ENCODE measurements around the gene ITGB6. TPM values are rescaled to one million over a fixed set of nuclear protein-coding genes. Genes with fewer than 3 reads are reported as not detected.
"Not testable (repeated sequence)": the region's sequence is repeated elsewhere in the genome, so short reads cannot be mapped to it uniquely, and the experiment has no call there.

The ITGB6 gene
- total RNA-seq, 2 experiments from 2014 or later = not detected

GRCh38 chr2:160203007-160203406, 2.9 kb upstream of the ITGB6 start:
- Mint-ChIP-seq H3K4me3 (no peak overlapping the region), H3K36me3 (no peaks in the 10 kb centered on the region), H3K9me3 (no peaks in the 10 kb centered on the region), H3K27ac (no peak overlapping the region), H3K4me1 (ENCODE audit: low read depth) (peaks cover 8% of the 10 kb centered on the region), H3K27me3 (peaks cover 2% of the 10 kb centered on the region)
- POLR2A ChIA-PET = no interaction called here
- CTCF ChIA-PET = no interaction called here
- no peak for DNase-seq
- intact Hi-C loops (cut with micrococcal nuclease) = no loop called here

- Mint-ChIP-seq H3K4me3 (no peak overlapping the region), H3K4me1 (ENCODE audit: low read depth) (no peaks in the 10 kb centered on the region), H3K36me3 (no peaks in the 10 kb centered on the region), H3K27ac (no peak overlapping the region), H3K27me3 (peaks cover 2% of the 10 kb centered on the region), H3K9me3 (no peaks in the 10 kb centered on the region)
- CTCF ChIA-PET = no interaction called here
- POLR2A ChIA-PET = no interaction called here
- intact Hi-C loops (cut with micrococcal nuclease) = no loop called here
- no peak for DNase-seq
Measured at GRCh38 chr2:160201849-160202539, 1.9 kb upstream of the ITGB6 start.

DNA sequence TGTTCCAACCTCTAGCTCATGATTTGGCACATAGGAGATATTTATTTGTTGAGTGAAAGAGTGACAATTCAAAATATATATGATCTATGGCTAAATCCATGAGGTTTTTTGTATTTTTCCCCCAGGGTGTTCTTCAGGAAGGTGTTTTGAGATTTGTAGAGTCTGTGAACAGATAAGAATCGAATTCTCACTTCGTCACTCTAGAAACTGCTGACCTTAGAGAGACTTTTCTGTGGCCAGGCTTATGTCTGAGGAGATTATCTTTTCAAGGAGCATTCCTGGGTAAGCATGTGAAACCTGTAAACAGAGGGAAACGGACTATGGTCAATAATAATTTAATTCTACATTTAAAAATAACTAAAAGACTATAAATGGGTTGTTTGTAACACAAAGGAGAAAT, 849 bp upstream of the ITGB6 start:
- CTCF ChIA-PET = no interaction called here
- intact Hi-C loops (cut with micrococcal nuclease) = no loop called here
- no peaks in the 10 kb centered on the region for H3K36me3 Mint-ChIP-seq

DNA sequence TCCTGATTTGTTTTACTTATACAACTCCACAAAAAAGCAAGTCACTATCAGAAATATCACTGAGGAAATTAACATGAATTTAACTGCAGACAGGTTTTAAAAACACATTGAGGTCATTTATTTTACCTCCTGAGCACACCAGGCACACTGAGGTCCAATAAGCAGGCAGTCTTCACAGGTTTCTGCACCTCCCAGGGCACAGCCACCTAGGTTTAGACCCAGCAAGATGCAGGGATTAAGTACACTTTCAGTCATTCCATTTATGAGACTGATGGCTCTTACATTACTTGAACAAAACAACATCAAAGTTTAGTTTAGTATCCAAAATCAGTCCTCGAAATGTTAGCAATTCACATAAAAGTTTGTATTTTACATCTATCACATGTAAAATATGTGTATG, 1.0 kb downstream of the ITGB6 start:
- ChIA-PET POLR2A (no interaction called here), CTCF (no interaction called here)
- intact Hi-C loops (cut with micrococcal nuclease) = no loop called here
- peaks cover 2% of the 10 kb centered on the region for H3K27me3 Mint-ChIP-seq
- no peaks in the 10 kb centered on the region for H3K9me3 Mint-ChIP-seq
- no peaks in the 10 kb centered on the region for H3K36me3 Mint-ChIP-seq
- no peak for DNase-seq
- H3K4me3 Mint-ChIP-seq = no peak overlapping the region
- H3K27ac Mint-ChIP-seq = no peak overlapping the region
- no peaks in the 10 kb centered on the region for H3K4me1 Mint-ChIP-seq (ENCODE audit: low read depth)

More for the DNA sequence above, 849 bp upstream of the ITGB6 start:
- Mint-ChIP-seq H3K9me3 (no peaks in the 10 kb centered on the region), H3K27me3 (peaks cover 2% of the 10 kb centered on the region), H3K27ac (no peak overlapping the region), H3K4me1 (ENCODE audit: low read depth) (no peaks in the 10 kb centered on the region), H3K4me3 (no peak overlapping the region)
- no peak for DNase-seq
- POLR2A ChIA-PET = no interaction called here

GRCh38 chr2:160197587-160197986, 2.5 kb downstream of the ITGB6 start:
- Mint-ChIP-seq H3K27me3 (peaks cover 2% of the 10 kb centered on the region), H3K27ac (no peak overlapping the region), H3K9me3 (no peaks in the 10 kb centered on the region), H3K4me1 (ENCODE audit: low read depth) (no peaks in the 10 kb centered on the region), H3K36me3 (no peaks in the 10 kb centered on the region), H3K4me3 (no peak overlapping the region)
- ChIA-PET POLR2A (no interaction called here), CTCF (no interaction called here)
- DNase-seq = no peak
- intact Hi-C loops (cut with micrococcal nuclease) = no loop called here

GRCh38 chr2:160194946-160195345, 5.1 kb downstream of the ITGB6 start:
- CTCF ChIA-PET = interaction anchor here (1.4 kb wide), 1 partner anchor 16 kb away, joined by 4 read pairs; no protein-coding TSS in a partner anchor
- intact Hi-C loops (cut with micrococcal nuclease) = no loop called here
- peak; percentile 27 for DNase-seq
- no peaks in the 10 kb centered on the region for H3K9me3 Mint-ChIP-seq
- H3K4me3 Mint-ChIP-seq = no peak overlapping the region
- no peaks in the 10 kb centered on the region for H3K36me3 Mint-ChIP-seq
- H3K27me3 Mint-ChIP-seq = peaks cover 3% of the 10 kb centered on the region
- no peak overlapping the region for H3K27ac Mint-ChIP-seq
- no peaks in the 10 kb centered on the region for H3K4me1 Mint-ChIP-seq (ENCODE audit: low read depth)
- POLR2A ChIA-PET = no interaction called here

DNA sequence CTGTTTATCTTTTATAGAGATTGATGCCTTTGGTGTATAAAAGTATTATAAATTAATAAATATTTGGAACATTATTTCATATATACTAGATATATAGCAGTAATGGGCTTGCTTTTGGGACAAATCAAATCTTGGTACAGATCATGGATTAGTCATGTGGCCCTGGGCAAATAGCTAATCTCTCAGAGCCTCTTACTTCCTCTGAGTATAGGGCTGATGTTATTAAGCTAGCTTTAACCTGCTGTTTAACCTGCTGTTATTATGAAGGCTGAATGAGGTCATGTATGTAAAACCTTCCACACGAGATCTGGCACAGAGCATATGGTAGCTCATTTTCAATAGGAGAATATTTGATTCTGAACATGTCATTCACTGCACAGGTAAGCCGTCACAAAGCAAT, 5.7 kb downstream of the ITGB6 start:
- no peak for DNase-seq
- H3K4me3 Mint-ChIP-seq = no peak overlapping the region
- ChIA-PET CTCF (interaction anchor here (1.4 kb wide), 1 partner anchor 17 kb away, joined by 4 read pairs; no protein-coding TSS in a partner anchor), POLR2A (no interaction called here)
- no peak overlapping the region for H3K27ac Mint-ChIP-seq
- H3K9me3 Mint-ChIP-seq = no peaks in the 10 kb centered on the region
- peaks cover 3% of the 10 kb centered on the region for H3K27me3 Mint-ChIP-seq
- no peaks in the 10 kb centered on the region for H3K4me1 Mint-ChIP-seq (ENCODE audit: low read depth)
- H3K36me3 Mint-ChIP-seq = no peaks in the 10 kb centered on the region
- intact Hi-C loops (cut with micrococcal nuclease) = no loop called here

GRCh38 chr2:160181146-160181836, 18.8 kb downstream of the ITGB6 start:
- H3K9me3 Mint-ChIP-seq = peaks cover 12% of the 10 kb centered on the region
- H3K27me3 Mint-ChIP-seq; H3K36me3 Mint-ChIP-seq; intact Hi-C loops (cut with micrococcal nuclease); POLR2A ChIA-PET; H3K4me3 Mint-ChIP-seq; H3K4me1 Mint-ChIP-seq (ENCODE audit: low read depth); H3K27ac Mint-ChIP-seq; CTCF ChIA-PET: not testable (repeated sequence)
- DNase-seq = peak; percentile 43

- H3K4me1 Mint-ChIP-seq (ENCODE audit: low read depth); H3K9me3 Mint-ChIP-seq; POLR2A ChIA-PET; H3K4me3 Mint-ChIP-seq; DNase-seq; H3K36me3 Mint-ChIP-seq; H3K27me3 Mint-ChIP-seq; H3K27ac Mint-ChIP-seq; intact Hi-C loops (cut with micrococcal nuclease): not testable (repeated sequence)
- CTCF ChIA-PET = interaction anchor here (0.7 kb wide), 1 partner anchor 71 kb away, joined by 3 read pairs; no protein-coding TSS in a partner anchor
Measured at GRCh38 chr2:160180690-160181089, 19.4 kb downstream of the ITGB6 start.

GRCh38 chr2:160180172-160180571, 19.9 kb downstream of the ITGB6 start:
- Mint-ChIP-seq H3K27me3 (peaks cover 4% of the 10 kb centered on the region), H3K27ac (no peak overlapping the region), H3K36me3 (no peaks in the 10 kb centered on the region), H3K9me3 (peaks cover under 1% of the 10 kb centered on the region), H3K4me1 (ENCODE audit: low read depth) (peaks cover 4% of the 10 kb centered on the region), H3K4me3 (no peak overlapping the region)
- POLR2A ChIA-PET = no interaction called here
- intact Hi-C loops (cut with micrococcal nuclease) = no loop called here
- DNase-seq = no peak
- CTCF ChIA-PET = interaction anchor here (0.7 kb wide), 1 partner anchor 70 kb away, joined by 3 read pairs; no protein-coding TSS in a partner anchor

DNA sequence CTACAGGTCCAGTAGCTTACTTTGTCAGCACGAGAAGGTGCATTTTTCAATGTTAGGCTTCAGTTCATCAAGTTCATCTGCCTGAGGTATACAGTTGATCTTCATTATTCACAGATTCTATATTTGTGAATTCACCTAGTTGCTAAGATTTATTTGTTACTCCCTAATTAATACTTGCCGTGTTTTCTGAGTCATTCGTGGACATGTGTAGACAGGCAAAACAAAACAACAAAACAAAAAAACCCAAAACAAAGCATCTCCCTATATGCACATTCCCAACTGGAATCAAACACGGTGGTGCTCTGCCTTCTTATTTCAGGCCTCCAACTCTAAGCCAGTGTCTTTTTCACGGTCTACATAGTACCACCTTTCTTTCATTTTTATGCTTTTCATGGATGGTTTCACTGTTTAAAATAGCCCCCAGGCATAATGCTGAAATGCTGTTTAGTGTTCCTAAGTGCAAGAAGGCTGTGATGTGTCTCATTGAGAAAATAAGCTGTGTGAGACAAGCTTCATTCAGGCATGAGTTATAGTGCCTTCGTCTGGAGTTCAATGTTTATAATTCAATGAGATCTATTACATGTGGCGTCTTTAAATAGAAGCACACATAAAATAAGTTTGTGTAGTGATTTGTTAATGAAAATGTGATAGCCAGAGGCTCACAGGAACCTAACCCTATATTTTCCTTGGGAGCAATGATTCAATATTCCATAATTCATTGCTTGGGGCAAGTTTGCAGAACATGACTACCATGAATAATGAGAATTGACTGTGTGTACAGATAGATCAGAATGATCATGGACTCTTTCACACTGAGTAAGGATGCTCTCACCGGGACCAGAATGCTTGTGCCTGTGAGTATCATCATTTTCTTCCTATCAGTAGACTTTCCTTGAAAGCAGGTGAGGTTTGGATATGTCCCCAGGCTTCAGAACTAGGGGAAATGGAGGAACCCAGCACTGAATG, 24.6 kb downstream of the ITGB6 start:
- CTCF ChIA-PET = interaction anchor here (0.8 kb wide), 1 partner anchor 819 kb away, joined by 3 read pairs; no protein-coding TSS in a partner anchor

GRCh38 chr2:160174322-160174721, 25.8 kb downstream of the ITGB6 start:
- H3K4me3 Mint-ChIP-seq = no peak overlapping the region
- no peak overlapping the region for H3K27ac Mint-ChIP-seq
- no peaks in the 10 kb centered on the region for H3K36me3 Mint-ChIP-seq
- ChIA-PET POLR2A (no interaction called here), CTCF (interaction anchor here (0.8 kb wide), 1 partner anchor 820 kb away, joined by 3 read pairs; no protein-coding TSS in a partner anchor)
- no peak for DNase-seq
- no peaks in the 10 kb centered on the region for H3K4me1 Mint-ChIP-seq (ENCODE audit: low read depth)
- intact Hi-C loops (cut with micrococcal nuclease) = no loop called here
- no peaks in the 10 kb centered on the region for H3K27me3 Mint-ChIP-seq
- H3K9me3 Mint-ChIP-seq = no peaks in the 10 kb centered on the region

More for the DNA sequence above, 24.6 kb downstream of the ITGB6 start:
- H3K36me3 Mint-ChIP-seq = no peaks in the 10 kb centered on the region
- no peak for DNase-seq
- POLR2A ChIA-PET = no interaction called here
- no peaks in the 10 kb centered on the region for H3K27me3 Mint-ChIP-seq
- intact Hi-C loops (cut with micrococcal nuclease) = no loop called here
- H3K4me3 Mint-ChIP-seq = no peak overlapping the region
- no peak overlapping the region for H3K27ac Mint-ChIP-seq
- no peaks in the 10 kb centered on the region for H3K9me3 Mint-ChIP-seq
- H3K4me1 Mint-ChIP-seq (ENCODE audit: low read depth) = no peaks in the 10 kb centered on the region

All from activated CD4-positive, alpha-beta memory T cell treated with anti-CD3 and anti-CD28 coated beads for 36 hours (primary cell).